Keratinocyte (primary cell): ENCODE measurements around the gene TTC33. TPM values are rescaled to one million over a fixed set of nuclear protein-coding genes. Genes with fewer than 3 reads are reported as not detected.
A peak's percentile ranks its signal among the peaks of the same experiment; 100 is the strongest.

Experiments
- DNase-seq: peaks from one replicate; pipeline ENCODE4 v3.0.0-alpha.2; 2011; ENCODE audit warnings: low read depth, missing footprints, low spot score
- FAIRE-seq: peaks from 2 replicates; lab custom pipeline; 2011; peaks lifted over from hg19 to GRCh38; lab: Jason Lieb, UNC
- H2AFZ ChIP-seq: 2 replicates; pipeline ENCODE4 v1.6.0; 2012; ENCODE audit warnings: low read length, control low read depth, inconsistent platforms; ENCODE audit not compliant: control insufficient read depth
- H3K27ac ChIP-seq: 2 replicates; pipeline ENCODE4 v1.5.1; 2011; ENCODE audit warnings: low read length; ENCODE audit not compliant: control insufficient read depth, insufficient read depth
- H3K27me3 ChIP-seq: 3 replicates; pipeline ENCODE4 v1.6.0; 2011; ENCODE audit warnings: low read length; ENCODE audit not compliant: control insufficient read depth, insufficient read depth; ENCODE audit errors: extremely low read depth
- H3K36me3 ChIP-seq, 2 experiments: 2 replicates in 1 of 2; 3 replicates in 1 of 2; pipeline ENCODE4 v1.5.1; 2011; ENCODE audit warnings: low read length in 2 of 2, mild to moderate bottlenecking in 1 of 2; ENCODE audit not compliant: control insufficient read depth in 2 of 2, insufficient read depth in 2 of 2; ENCODE audit errors: extremely low read depth in 1 of 2
- H3K4me1 ChIP-seq: 3 replicates; pipeline ENCODE4 v1.5.1; 2011; ENCODE audit warnings: low read length; ENCODE audit not compliant: control insufficient read depth, insufficient read depth; ENCODE audit errors: extremely low read depth
- H3K4me2 ChIP-seq: 3 replicates; pipeline ENCODE4 v1.6.0; 2011; ENCODE audit warnings: low read depth, low read length; ENCODE audit not compliant: control insufficient read depth, insufficient read depth; ENCODE audit errors: extremely low read depth
- H3K4me3 ChIP-seq, 3 experiments: fragments of 200-600 bp in 1 of 3; sonication (generic) in 1 of 3; 2 replicates in 2 of 3; 3 replicates in 1 of 3; pipeline ENCODE4 v1.5.1; 2011 to 2016; ENCODE audit warnings: low read length in 3 of 3, mild to moderate bottlenecking in 3 of 3, control low read depth in 2 of 3, inconsistent platforms in 1 of 3, low read depth in 1 of 3, mixed read lengths in 1 of 3, mixed run types in 1 of 3, moderate library complexity in 1 of 3; ENCODE audit not compliant: control insufficient read depth in 2 of 3, insufficient read depth in 2 of 3; ENCODE audit errors: extremely low read depth in 1 of 3
- H3K79me2 ChIP-seq: 2 replicates; pipeline ENCODE4 v1.6.0; 2012; ENCODE audit warnings: low read length; ENCODE audit not compliant: control insufficient read depth, insufficient read depth
- H3K9ac ChIP-seq: 3 replicates; pipeline ENCODE4 v1.6.0; 2011; ENCODE audit warnings: low read length; ENCODE audit not compliant: control insufficient read depth, insufficient read depth; ENCODE audit errors: extremely low read depth
- H3K9me1 ChIP-seq: 3 replicates; pipeline ENCODE4 v1.6.0; 2011; ENCODE audit warnings: low read length; ENCODE audit not compliant: control insufficient read depth, insufficient read depth; ENCODE audit errors: extremely low read depth
- H3K9me3 ChIP-seq: 2 replicates; pipeline ENCODE4 v1.5.1; 2012; ENCODE audit warnings: low read depth, low read length; ENCODE audit not compliant: control insufficient read depth
- H4K20me1 ChIP-seq: 3 replicates; pipeline ENCODE4 v1.6.0; 2011; ENCODE audit warnings: low read length; ENCODE audit not compliant: control insufficient read depth, insufficient read depth; ENCODE audit errors: extremely low read depth
- CTCF ChIP-seq, 3 experiments: IDR thresholded peaks in 1 of 3; conservative IDR thresholded peaks in 1 of 3; optimal IDR thresholded peaks in 1 of 3; 2 replicates in 2 of 3; 3 replicates in 1 of 3; pipeline versions ENCODE3 to v1.5.1; 2011; ENCODE audit warnings: low read length in 3 of 3, mild to moderate bottlenecking in 3 of 3, moderate library complexity in 2 of 3, control low read depth in 1 of 3, inconsistent platforms in 1 of 3; ENCODE audit not compliant: insufficient read depth in 2 of 3; ENCODE audit errors: extremely low read depth in 1 of 3
- EZH2 ChIP-seq: IDR thresholded peaks from one replicate; pipeline ENCODE4 v1.6.1; 2012; ENCODE audit warnings: inconsistent platforms, mild to moderate bottlenecking, low read length, moderate library complexity
- dilution Hi-C: fragments of 300-500 bp; cut with MboI; formaldehyde crosslinking; loops from one replicate; pipeline ENCODE4 v1.7.0; 2020; ENCODE audit warnings: low sequenced_read_pairs; ENCODE audit not compliant: extremely low pct_ligation_motif_present
- polyA plus RNA-seq, 5 experiments: library from polyadenylated mRNA; depleted of rRNA in 3 of 5; stranded (reverse) in 3 of 5; stranded (forward) in 1 of 5; unstranded in 1 of 5; fragments of >200 nt; gene quantifications; 1 replicate in 1 of 5; 2 replicates in 3 of 5; 3 replicates in 1 of 5; pipeline versions ENCODE4 v1.2.1 to v1.2.3, GENCODE V29; 2011 to 2012; ENCODE audit warnings: missing spikeins in 2 of 5, low read depth in 1 of 5, low replicate concordance in 1 of 5

Gene TTC33
- polyA plus RNA-seq, 1 donor (not counting 4 experiments of a cell fraction or from before 2014, with no cell fraction given), result 7.1 TPM

DNA sequence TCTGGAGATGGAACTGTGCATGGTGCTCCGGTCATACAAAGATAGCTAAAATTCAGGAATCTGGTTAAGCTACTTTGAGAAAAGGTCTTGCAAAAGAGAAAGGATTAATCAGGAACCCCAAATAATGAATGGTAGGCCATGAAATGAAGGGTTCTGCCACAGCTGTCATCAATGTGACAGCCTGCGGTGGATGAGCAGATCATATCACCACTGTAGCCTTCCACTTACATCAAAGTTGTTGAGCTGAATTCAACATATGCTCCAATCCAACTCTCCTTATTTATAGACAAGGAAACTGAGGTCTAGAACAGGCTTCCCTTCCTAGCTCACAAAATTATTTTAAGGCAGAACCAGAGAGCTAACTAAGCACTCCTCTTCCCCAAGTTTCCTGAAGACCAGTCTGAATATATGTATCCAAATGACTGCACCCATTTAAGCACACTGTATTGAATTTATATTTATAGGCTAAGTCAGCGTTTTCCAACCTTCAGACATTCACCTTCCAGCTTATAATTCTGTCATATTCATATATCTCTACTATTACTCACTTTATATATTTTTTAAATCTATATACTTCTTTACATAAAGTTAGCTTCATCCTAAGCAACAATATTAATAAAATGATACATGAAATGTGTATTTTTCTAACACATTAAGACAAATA is 90.0 kb downstream of the TTC33 start:
- H2AFZ ChIP-seq, result no peak overlapping the region
- H3K27me3 ChIP-seq, result no peaks in the 10 kb centered on the region
- no peak overlapping the region for H3K9ac ChIP-seq
- H3K79me2 ChIP-seq, result no peaks in the 10 kb centered on the region
- no peak overlapping the region for H3K27ac ChIP-seq
- no peaks in the 10 kb centered on the region for H3K36me3 ChIP-seq
- dilution Hi-C loops, result no loop called here
- FAIRE-seq, result peak; percentile 9
- H3K9me1 ChIP-seq, result no peaks in the 10 kb centered on the region
- DNase-seq, result no peak
- TF ChIP-seq CTCF (optimal IDR thresholded peaks at IDR 0.05 in 1 of 3, IDR thresholded peaks at IDR 0.05 in 1 of 3, conservative IDR thresholded peaks at IDR 0.05 in 1 of 3; ENCODE audit: extremely low read depth in 1 of 3, insufficient read depth in 2 of 3, low read length in 3 of 3) (no peak), EZH2 (no peak)
- no peaks in the 10 kb centered on the region for H3K9me3 ChIP-seq
- no peaks in the 10 kb centered on the region for H4K20me1 ChIP-seq
- no peak overlapping the region for H3K4me2 ChIP-seq
- H3K4me3 ChIP-seq, result no peak overlapping the region
- H3K4me1 ChIP-seq, result no peaks in the 10 kb centered on the region

DNA sequence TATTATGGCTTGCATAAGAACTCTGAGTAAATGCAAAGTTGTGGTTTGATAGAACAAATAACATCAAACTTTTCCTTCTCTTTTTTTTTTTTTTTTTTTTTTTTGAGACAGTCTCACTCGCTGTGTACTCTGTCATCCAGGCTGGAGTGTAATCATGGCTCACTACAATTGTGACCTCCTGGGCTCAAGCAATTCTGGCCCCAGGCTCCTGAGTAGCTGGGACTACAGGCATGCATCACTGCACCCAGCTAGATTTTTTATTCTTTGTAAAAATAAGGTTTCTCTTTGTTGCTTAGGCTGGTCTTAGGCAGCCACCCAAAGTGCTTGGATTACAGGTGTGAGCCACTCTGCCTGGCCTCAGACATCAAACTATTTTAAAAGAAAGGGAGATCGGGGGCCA is 95.0 kb downstream of the TTC33 start:
- H3K27ac ChIP-seq, result no peak overlapping the region
- H3K4me1 ChIP-seq, result no peaks in the 10 kb centered on the region
- H3K9me1 ChIP-seq, result no peaks in the 10 kb centered on the region
- no peaks in the 10 kb centered on the region for H3K27me3 ChIP-seq
- dilution Hi-C loops, result no loop called here
- no peak overlapping the region for H2AFZ ChIP-seq
- no peak for FAIRE-seq
- no peaks in the 10 kb centered on the region for H3K79me2 ChIP-seq
- no peaks in the 10 kb centered on the region for H3K36me3 ChIP-seq
- no peak for DNase-seq
- H3K9ac ChIP-seq, result no peak overlapping the region
- H3K4me3 ChIP-seq, result no peak overlapping the region
- H4K20me1 ChIP-seq, result no peaks in the 10 kb centered on the region
- H3K4me2 ChIP-seq, result no peak overlapping the region
- no peak for TF ChIP-seq CTCF (optimal IDR thresholded peaks at IDR 0.05 in 1 of 3, IDR thresholded peaks at IDR 0.05 in 1 of 3, conservative IDR thresholded peaks at IDR 0.05 in 1 of 3; ENCODE audit: extremely low read depth in 1 of 3, insufficient read depth in 2 of 3, low read length in 3 of 3)
- no peak for TF ChIP-seq EZH2
- H3K9me3 ChIP-seq, result no peaks in the 10 kb centered on the region
